CD4-positive, alpha-beta memory T cell (primary cell): Measurements from ENCODE around the gene PDE4D. TPM values are rescaled to one million over a fixed set of nuclear protein-coding genes. Genes with fewer than 3 reads are reported as not detected.

Experiments used
- CTCF ChIA-PET: fragments of 350-600 bp; sonication (Branson Sonifier 250); formaldehyde crosslinking; loops from one replicate; lab custom pipeline; 2021; ENCODE audit warnings: inconsistent platforms; ENCODE audit not compliant: partially characterized antibody; lab: Charles Lee
- POLR2A ChIA-PET: fragments of 350-600 bp; sonication (Branson Sonifier 250); formaldehyde crosslinking; loops from one replicate; lab custom pipeline; 2021; ENCODE audit not compliant: partially characterized antibody; lab: Charles Lee
- DNase-seq, 5 donors: peaks; one replicate each; pipeline versions ENCODE4 v3.0.0 to v3.0.0-alpha.2; 2020 to 2022; ENCODE audit warnings: mixed read lengths in 1 of 5
- H3K27ac ChIP-seq: one replicate; pipeline ENCODE4 v1.7.0; 2013; ENCODE audit warnings: low read depth, low read length
- H3K27me3 ChIP-seq: 2 replicates; pipeline ENCODE4 v1.7.0; 2013; ENCODE audit warnings: mild to moderate bottlenecking, low read length, moderate library complexity; ENCODE audit not compliant: insufficient read depth
- H3K36me3 ChIP-seq: 2 replicates; pipeline ENCODE4 v1.7.0; 2013; ENCODE audit warnings: mild to moderate bottlenecking, low read length, moderate library complexity; ENCODE audit not compliant: insufficient read depth
- H3K4me1 ChIP-seq: 2 replicates; pipeline ENCODE4 v1.7.0; 2013; ENCODE audit warnings: mild to moderate bottlenecking, low read length, moderate library complexity; ENCODE audit not compliant: insufficient read depth
- H3K4me3 ChIP-seq, 2 donors: one replicate each; pipeline ENCODE4 v1.7.0; 2013; ENCODE audit warnings: low read length in 2 of 2, mild to moderate bottlenecking in 1 of 2
- H3K9me3 ChIP-seq, 2 donors: one replicate each; pipeline ENCODE4 v1.7.0; 2013; ENCODE audit warnings: low read length in 2 of 2, control low read depth in 1 of 2; ENCODE audit not compliant: control insufficient read depth in 1 of 2
- H3K27ac Mint-ChIP-seq, 7 donors: one replicate each; pipeline ENCODE4 v1.8.0; 2020 to 2021; ENCODE audit warnings: mixed read lengths in 7 of 7, mild to moderate bottlenecking in 6 of 7, inconsistent platforms in 3 of 7, moderate library complexity in 3 of 7
- H3K27me3 Mint-ChIP-seq, 2 donors: one replicate each; pipeline ENCODE4 v1.8.0; 2020 to 2021; ENCODE audit warnings: mixed read lengths in 2 of 2
- H3K36me3 Mint-ChIP-seq, 2 donors: one replicate each; pipeline ENCODE4 v1.8.0; 2020 to 2021; ENCODE audit warnings: mixed read lengths in 2 of 2, inconsistent platforms in 1 of 2, mild to moderate bottlenecking in 1 of 2
- H3K4me1 Mint-ChIP-seq, 4 donors: one replicate each; pipeline ENCODE4 v1.8.0; 2020 to 2021; ENCODE audit warnings: mixed read lengths in 4 of 4, mild to moderate bottlenecking in 1 of 4
- H3K4me3 Mint-ChIP-seq, 8 donors: one replicate each; pipeline ENCODE4 v1.8.0; 2020 to 2021; ENCODE audit warnings: mixed read lengths in 8 of 8, mild to moderate bottlenecking in 7 of 8, moderate library complexity in 6 of 8, inconsistent platforms in 3 of 8
- H3K9me3 Mint-ChIP-seq, 8 donors: one replicate each; pipeline ENCODE4 v1.8.0; 2020 to 2021; ENCODE audit warnings: mixed read lengths in 8 of 8, mild to moderate bottlenecking in 5 of 8, inconsistent platforms in 3 of 8, moderate library complexity in 1 of 8
- intact Hi-C: fragments of 100-400 bp; cut with micrococcal nuclease; formaldehyde crosslinking; loops from one replicate; pipeline ENCODE4 v1.15.1; 2023
- polyA plus RNA-seq, 2 donors: library from polyadenylated mRNA; unstranded; fragments of 300-500 nt; fragmentation: Illumina TruSeq; gene quantifications; one replicate each; pipeline ENCODE4 v1.2.3, GENCODE V29; 2021
- total RNA-seq, 2 experiments: library from RNA; stranded (reverse); gene quantifications; one replicate each; pipeline ENCODE4 v1.2.3, GENCODE V29; 2021

The PDE4D gene
- total and polyA plus RNA-seq, 4 experiments from 2014 or later, result 12.3 to 49.7 (median 30.3) TPM

DNA sequence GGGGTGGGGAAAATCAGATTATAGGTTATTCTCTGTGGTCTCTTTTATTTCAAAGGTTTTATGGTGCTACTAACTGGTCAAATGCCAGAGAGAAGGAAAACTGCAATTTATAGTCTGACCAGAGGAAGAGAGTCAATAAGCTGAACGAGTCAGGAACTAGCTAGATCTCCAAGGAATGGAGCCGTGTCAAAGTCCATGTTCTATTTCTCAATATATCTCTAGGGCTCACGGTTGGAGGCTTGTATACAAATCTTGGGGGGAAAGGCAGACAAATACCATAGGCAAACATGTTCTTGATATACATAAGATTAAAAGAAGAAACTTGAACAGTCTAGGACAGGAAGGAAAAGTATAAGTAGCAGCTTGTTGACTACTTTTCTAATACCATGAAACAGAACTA, 627.1 kb downstream of the PDE4D start:
- peaks cover 0 to 2% of the 10 kb centered on the region in 2 donors for H3K27me3 Mint-ChIP-seq
- intact Hi-C loops, result no loop called here
- no peaks in the 10 kb centered on the region for H3K36me3 Mint-ChIP-seq
- H3K4me3 Mint-ChIP-seq, result no peak overlapping the region
- H3K4me1 ChIP-seq, result no peaks in the 10 kb centered on the region
- no peaks in the 10 kb centered on the region for H3K9me3 Mint-ChIP-seq
- no peaks in the 10 kb centered on the region for H3K36me3 ChIP-seq
- ChIA-PET POLR2A (no interaction called here), CTCF (interaction anchor here (0.7 to 1.1 kb wide), 2 partner anchors 43 to 114 kb away, joined by 3 read pairs; no protein-coding TSS in a partner anchor)
- H3K27ac ChIP-seq, result no peak overlapping the region
- H3K4me3 ChIP-seq, result no peak overlapping the region
- no peaks in the 10 kb centered on the region for H3K9me3 ChIP-seq
- no peak for DNase-seq
- no peaks in the 10 kb centered on the region for H3K4me1 Mint-ChIP-seq
- no peak overlapping the region for H3K27ac Mint-ChIP-seq
- no peaks in the 10 kb centered on the region for H3K27me3 ChIP-seq

DNA sequence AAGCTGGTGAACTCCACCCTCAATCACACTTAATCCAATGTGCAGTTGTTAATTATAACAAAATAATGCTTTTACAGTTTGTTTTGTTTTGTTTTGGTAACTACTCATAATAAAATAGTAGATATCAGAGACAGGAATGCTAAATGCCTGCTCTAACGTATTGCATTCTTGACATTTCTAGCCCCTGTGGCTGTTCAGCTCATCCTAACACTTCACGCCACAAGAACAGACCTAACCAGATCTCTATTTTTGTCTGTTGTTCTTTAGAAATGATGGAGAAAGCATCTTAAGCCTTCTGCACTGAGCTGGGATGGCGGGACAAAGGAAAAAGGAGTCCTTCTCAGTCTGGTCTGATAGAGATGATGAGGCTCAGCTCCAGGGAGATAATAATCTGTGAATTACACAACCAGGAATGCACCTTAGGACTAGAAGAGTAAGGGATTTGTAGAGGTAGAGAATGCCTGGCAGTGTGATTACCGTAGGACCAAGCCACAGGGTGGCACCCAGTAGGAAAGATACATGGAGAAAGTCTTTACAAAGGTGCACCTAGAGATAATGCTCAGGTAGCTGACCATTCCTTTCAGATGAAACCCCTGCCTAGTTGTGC, 628.8 kb downstream of the PDE4D start:
- Histone ChIP-seq H3K36me3 (no peaks in the 10 kb centered on the region), H3K27ac (no peak overlapping the region), H3K4me3 (no peak overlapping the region), H3K9me3 (no peaks in the 10 kb centered on the region), H3K4me1 (no peaks in the 10 kb centered on the region), H3K27me3 (no peaks in the 10 kb centered on the region)
- intact Hi-C loops, result no loop called here
- no peaks in the 10 kb centered on the region for H3K4me1 Mint-ChIP-seq
- no peak overlapping the region for H3K4me3 Mint-ChIP-seq
- no peaks in the 10 kb centered on the region for H3K36me3 Mint-ChIP-seq
- no peaks in the 10 kb centered on the region for H3K9me3 Mint-ChIP-seq
- H3K27me3 Mint-ChIP-seq, result peaks cover 0 to 2% of the 10 kb centered on the region in 2 donors
- CTCF ChIA-PET, result no interaction called here
- POLR2A ChIA-PET, result no interaction called here
- H3K27ac Mint-ChIP-seq, result no peak overlapping the region
- no peak for DNase-seq

DNA sequence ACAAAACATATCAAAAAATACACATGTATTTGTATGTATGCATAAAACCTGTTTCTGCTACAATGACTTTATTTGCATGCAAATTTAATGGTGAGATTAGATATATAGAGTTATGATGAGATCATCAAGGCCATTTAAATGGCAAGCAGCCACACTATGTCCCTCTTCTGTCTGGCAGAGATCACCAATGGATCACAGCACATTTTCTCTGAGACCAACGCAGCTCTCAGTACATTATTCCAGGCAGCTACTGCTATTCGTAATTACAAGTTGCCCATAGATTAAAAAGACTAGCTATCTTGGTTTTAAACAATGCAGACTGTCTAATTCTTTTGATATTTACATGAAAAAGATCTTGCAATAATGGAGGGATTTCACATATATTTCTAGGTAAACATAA, 629.5 kb downstream of the PDE4D start:
- ChIA-PET POLR2A (no interaction called here), CTCF (no interaction called here)
- Mint-ChIP-seq H3K27ac (no peak overlapping the region), H3K36me3 (no peaks in the 10 kb centered on the region), H3K27me3 (peaks cover 0 to 2% of the 10 kb centered on the region in 2 donors), H3K4me1 (no peaks in the 10 kb centered on the region), H3K4me3 (no peak overlapping the region), H3K9me3 (no peaks in the 10 kb centered on the region)
- intact Hi-C loops, result no loop called here
- H3K36me3 ChIP-seq, result no peaks in the 10 kb centered on the region
- H3K27ac ChIP-seq, result no peak overlapping the region
- no peak for DNase-seq
- no peaks in the 10 kb centered on the region for H3K4me1 ChIP-seq
- H3K4me3 ChIP-seq, result no peak overlapping the region
- no peaks in the 10 kb centered on the region for H3K9me3 ChIP-seq
- no peaks in the 10 kb centered on the region for H3K27me3 ChIP-seq

DNA sequence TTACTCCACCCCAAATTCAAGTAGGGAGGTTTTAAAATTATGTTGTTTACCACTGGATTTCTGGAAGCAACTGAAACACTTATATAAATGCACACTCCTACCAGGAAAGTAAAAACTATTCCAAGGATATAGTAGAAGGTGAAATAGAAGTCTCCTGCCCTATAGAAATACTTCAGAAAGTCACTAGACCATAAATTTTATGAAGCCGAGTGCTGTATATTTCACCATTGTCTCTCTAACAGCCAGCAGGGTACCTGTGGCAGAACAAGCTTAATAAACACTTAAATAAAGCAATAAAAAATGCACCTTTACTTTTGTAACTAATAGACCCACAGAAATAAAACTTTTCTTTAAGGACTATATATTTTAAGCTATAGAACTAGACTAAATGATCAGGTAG, 631.6 kb downstream of the PDE4D start:
- DNase-seq, result no peak
- intact Hi-C loops, result no loop called here
- no peak overlapping the region for H3K4me3 Mint-ChIP-seq
- Histone ChIP-seq H3K4me1 (no peaks in the 10 kb centered on the region), H3K36me3 (no peaks in the 10 kb centered on the region), H3K4me3 (no peak overlapping the region), H3K27me3 (no peaks in the 10 kb centered on the region), H3K27ac (no peak overlapping the region), H3K9me3 (no peaks in the 10 kb centered on the region)
- CTCF ChIA-PET, result no interaction called here
- no peaks in the 10 kb centered on the region for H3K4me1 Mint-ChIP-seq
- no peaks in the 10 kb centered on the region for H3K9me3 Mint-ChIP-seq
- H3K27me3 Mint-ChIP-seq, result peaks cover 0 to 3% of the 10 kb centered on the region in 2 donors
- POLR2A ChIA-PET, result no interaction called here
- H3K27ac Mint-ChIP-seq, result no peak overlapping the region
- H3K36me3 Mint-ChIP-seq, result no peaks in the 10 kb centered on the region

DNA sequence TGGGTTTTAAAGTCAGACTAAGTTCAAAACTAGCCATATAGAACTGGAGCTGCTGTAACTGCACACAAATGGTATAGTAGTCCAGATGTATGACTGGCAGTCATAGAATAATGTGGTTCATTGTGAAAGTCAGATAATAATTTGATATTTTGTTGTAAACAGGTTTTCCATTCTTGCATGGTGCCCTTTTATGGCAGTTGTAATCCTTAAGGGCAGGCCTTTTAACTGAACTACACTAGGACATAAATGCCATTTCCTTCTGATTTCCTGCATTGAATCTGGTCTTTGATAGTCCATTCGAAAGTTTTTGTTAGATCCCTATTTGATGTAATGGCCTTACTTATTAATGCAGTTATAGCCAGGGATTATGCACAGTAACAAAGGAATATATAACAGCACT, 632.6 kb downstream of the PDE4D start:
- ChIA-PET CTCF (no interaction called here), POLR2A (no interaction called here)
- H3K27ac ChIP-seq, result no peak overlapping the region

DNA sequence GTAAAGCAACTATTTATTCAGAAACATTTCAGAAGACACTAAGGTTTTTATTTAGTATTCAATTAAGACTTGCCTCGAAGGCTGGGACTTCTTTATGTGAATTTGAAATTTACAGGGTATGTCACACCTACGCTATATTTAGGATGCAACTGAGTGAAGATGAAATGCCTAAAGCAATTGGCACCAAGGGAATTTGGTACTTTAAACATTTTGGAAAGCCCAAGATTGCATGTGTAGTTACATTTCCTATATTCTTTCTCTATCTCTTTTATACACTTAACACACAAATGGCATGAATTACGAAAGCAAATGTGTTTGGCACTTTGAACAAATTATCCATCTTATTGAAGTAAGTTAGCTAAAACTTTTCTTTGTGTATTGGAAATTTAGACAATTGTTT, 633.3 kb downstream of the PDE4D start:
- no peak for DNase-seq
- no peak overlapping the region for H3K4me3 Mint-ChIP-seq
- H3K27me3 Mint-ChIP-seq, result peaks cover 0 to 6% of the 10 kb centered on the region in 2 donors
- H3K4me1 Mint-ChIP-seq, result no peaks in the 10 kb centered on the region
- Histone ChIP-seq H3K36me3 (no peaks in the 10 kb centered on the region), H3K4me1 (no peaks in the 10 kb centered on the region), H3K27me3 (no peaks in the 10 kb centered on the region), H3K27ac (no peak overlapping the region), H3K9me3 (no peaks in the 10 kb centered on the region), H3K4me3 (no peak overlapping the region)
- ChIA-PET CTCF (no interaction called here), POLR2A (no interaction called here)
- H3K9me3 Mint-ChIP-seq, result no peaks in the 10 kb centered on the region
- intact Hi-C loops, result no loop called here
- no peaks in the 10 kb centered on the region for H3K36me3 Mint-ChIP-seq
- H3K27ac Mint-ChIP-seq, result no peak overlapping the region

More for the DNA sequence above, 632.6 kb downstream of the PDE4D start:
- H3K4me1 ChIP-seq, result no peaks in the 10 kb centered on the region
- H3K27me3 Mint-ChIP-seq, result peaks cover 0 to 3% of the 10 kb centered on the region in 2 donors
- no peak overlapping the region for H3K4me3 Mint-ChIP-seq
- DNase-seq, result no peak
- no peak overlapping the region for H3K27ac Mint-ChIP-seq
- no peaks in the 10 kb centered on the region for H3K36me3 Mint-ChIP-seq
- H3K27me3 ChIP-seq, result no peaks in the 10 kb centered on the region
- no peaks in the 10 kb centered on the region for H3K9me3 Mint-ChIP-seq
- no peak overlapping the region for H3K4me3 ChIP-seq
- no peaks in the 10 kb centered on the region for H3K36me3 ChIP-seq
- H3K4me1 Mint-ChIP-seq, result no peaks in the 10 kb centered on the region
- intact Hi-C loops, result no loop called here
- no peaks in the 10 kb centered on the region for H3K9me3 ChIP-seq

DNA sequence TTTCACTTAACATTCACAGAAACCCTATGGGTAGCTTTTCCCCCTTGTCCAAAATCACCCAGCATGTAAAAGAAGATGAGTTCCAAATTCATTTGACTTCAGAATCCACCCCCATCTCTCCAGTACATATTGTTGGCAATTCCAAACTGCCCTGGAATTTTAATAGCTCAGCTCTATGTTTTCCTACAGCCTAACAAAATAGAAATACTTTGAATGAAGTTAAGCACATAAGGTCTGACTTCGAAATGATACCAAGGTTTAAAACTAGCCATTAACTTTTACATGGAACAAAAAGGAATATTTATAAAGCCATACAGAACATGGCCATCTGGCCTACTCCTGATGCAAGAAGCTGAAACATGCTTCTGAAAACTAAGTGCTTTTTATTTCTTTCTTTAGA, 634.3 kb downstream of the PDE4D start:
- H3K27ac ChIP-seq, result no peak overlapping the region
- no peaks in the 10 kb centered on the region for H3K27me3 ChIP-seq
- intact Hi-C loops, result no loop called here
- peaks cover 3 to 10% of the 10 kb centered on the region in 2 donors for H3K27me3 Mint-ChIP-seq
- ChIA-PET POLR2A (no interaction called here), CTCF (no interaction called here)
- no peaks in the 10 kb centered on the region for H3K9me3 ChIP-seq
- no peak overlapping the region for H3K4me3 Mint-ChIP-seq
- no peaks in the 10 kb centered on the region for H3K4me1 ChIP-seq
- no peak overlapping the region for H3K27ac Mint-ChIP-seq
- no peak for DNase-seq
- no peak overlapping the region for H3K4me3 ChIP-seq
- H3K36me3 ChIP-seq, result no peaks in the 10 kb centered on the region
- no peaks in the 10 kb centered on the region for H3K9me3 Mint-ChIP-seq
- no peaks in the 10 kb centered on the region for H3K4me1 Mint-ChIP-seq
- no peaks in the 10 kb centered on the region for H3K36me3 Mint-ChIP-seq
